Testis (tissue), 2 donors: ENCODE results near the gene EBI3.

Experiments used
- CTCF ChIP-seq, 3 experiments: fragments of 450-650 bp in 2 of 3; fragments of 200-600 bp in 1 of 3; sonication (generic) in 1 of 3; IDR thresholded peaks; one replicate each; pipeline ENCODE4 v1.5.1; 2016 to 2019; ENCODE audit warnings: antibody characterized with exemption in 3 of 3, mild to moderate bottlenecking in 2 of 3, moderate library complexity in 1 of 3
- POLR2A ChIP-seq: fragments of 450-650 bp; IDR thresholded peaks from one replicate; pipeline ENCODE4 v1.6.1; 2017; ENCODE audit warnings: antibody characterized with exemption, mild to moderate bottlenecking, moderate library complexity

- TF ChIP-seq POLR2A (no peak), CTCF (IDR thresholded peaks at IDR 0.05) (no peak)
Measured at GRCh38 chr19:4238831-4239230, 9.5 kb downstream of the EBI3 start.
